Fibroblast of lung (primary cell): Measurements from ENCODE around the gene GDA. TPM values are rescaled to one million over a fixed set of nuclear protein-coding genes. Genes with fewer than 3 reads are reported as not detected.
"Not testable (repeated sequence)": the region's sequence is repeated elsewhere in the genome, so short reads cannot be mapped to it uniquely, and the experiment has no call there.

Experiments
- DNase-seq, 2 donors: peaks; one replicate each; pipeline versions ENCODE4 v3.0.0 to v3.0.0-alpha.2; 2010; ENCODE audit warnings: low read depth in 2 of 2
- H2AFZ ChIP-seq: 2 replicates; pipeline ENCODE4 v1.5.1; 2012; ENCODE audit warnings: low read length, control low read depth, inconsistent platforms
- H3K27ac ChIP-seq: 2 replicates; pipeline ENCODE4 v1.5.1; 2011; ENCODE audit warnings: low read length, control low read depth; ENCODE audit not compliant: insufficient read depth
- H3K27me3 ChIP-seq: 2 replicates; pipeline ENCODE4 v1.5.1; 2011; ENCODE audit warnings: mild to moderate bottlenecking, low read length; ENCODE audit not compliant: control insufficient read depth, insufficient read depth
- H3K36me3 ChIP-seq: 2 replicates; pipeline ENCODE4 v1.5.1; 2011; ENCODE audit warnings: low read length; ENCODE audit not compliant: control insufficient read depth, insufficient read depth
- H3K4me1 ChIP-seq: 2 replicates; pipeline ENCODE4 v1.5.1; 2011; ENCODE audit warnings: low read length; ENCODE audit not compliant: control insufficient read depth, insufficient read depth; ENCODE audit errors: extremely low read depth
- H3K4me2 ChIP-seq: 2 replicates; pipeline ENCODE4 v1.5.1; 2011; ENCODE audit warnings: low read length, control low read depth; ENCODE audit not compliant: insufficient read depth; ENCODE audit errors: extremely low read depth
- H3K4me3 ChIP-seq, 4 experiments: fragments of 200-600 bp in 1 of 4; sonication (generic) in 1 of 4; replicated peaks in 1 of 4; 2 replicates each; pipeline ENCODE4 v1.5.1; 2011 to 2016; ENCODE audit warnings: low read length in 4 of 4, low read depth in 3 of 4, mild to moderate bottlenecking in 3 of 4, control low read depth in 2 of 4, inconsistent platforms in 1 of 4, mixed read lengths in 1 of 4; ENCODE audit not compliant: insufficient read depth in 1 of 4; ENCODE audit errors: control extremely low read depth in 1 of 4
- H3K79me2 ChIP-seq: 2 replicates; pipeline ENCODE4 v1.5.1; 2012; ENCODE audit warnings: mild to moderate bottlenecking, low read length, inconsistent platforms; ENCODE audit not compliant: control insufficient read depth, insufficient read depth
- H3K9ac ChIP-seq: 2 replicates; pipeline ENCODE4 v1.5.1; 2011; ENCODE audit warnings: mild to moderate bottlenecking, low read length, control low read depth; ENCODE audit not compliant: insufficient read depth
- H3K9me3 ChIP-seq: 2 replicates; pipeline ENCODE4 v1.5.1; 2012; ENCODE audit warnings: low read depth, low read length; ENCODE audit not compliant: control insufficient read depth, insufficient read depth
- H4K20me1 ChIP-seq: 2 replicates; pipeline ENCODE4 v1.5.1; 2011; ENCODE audit warnings: low read length; ENCODE audit not compliant: control insufficient read depth, insufficient read depth; ENCODE audit errors: extremely low read depth
- EZH2 ChIP-seq: IDR thresholded peaks from 2 replicates; pipeline ENCODE4 v1.5.1; 2012; ENCODE audit warnings: low read length, control low read depth, mild to moderate bottlenecking; ENCODE audit errors: missing control alignments
- polyA plus RNA-seq, 2 donors: library from polyadenylated mRNA; depleted of rRNA in 1 of 2; stranded (reverse) in 1 of 2; unstranded in 1 of 2; fragments of >200 nt; gene quantifications; 2 replicates each; pipeline ENCODE4 v1.2.1, GENCODE V29; 2011 to 2012; ENCODE audit warnings: missing spikeins in 1 of 2
- total RNA-seq: library from RNA; depleted of rRNA; stranded (reverse); fragments of >200 nt; gene quantifications from 2 replicates; pipeline ENCODE4 v1.2.1, GENCODE V29; 2014
- TF ChIP-seq, protein P1 (sequence below), 2 donors: IDR thresholded peaks in 1 of 2; conservative IDR thresholded peaks in 1 of 2; 1 replicate in 1 of 2; 2 replicates in 1 of 2; pipeline ENCODE4 v1.5.1; 2011 to 2012; ENCODE audit warnings: low read length in 2 of 2, control low read depth in 1 of 2, inconsistent platforms in 1 of 2, low read depth in 1 of 2, mild to moderate bottlenecking in 1 of 2

GDA gene
- total and polyA plus RNA-seq, 2 donors (not counting 1 experiment from before 2014, with no cell fraction given), result not detected

DNA sequence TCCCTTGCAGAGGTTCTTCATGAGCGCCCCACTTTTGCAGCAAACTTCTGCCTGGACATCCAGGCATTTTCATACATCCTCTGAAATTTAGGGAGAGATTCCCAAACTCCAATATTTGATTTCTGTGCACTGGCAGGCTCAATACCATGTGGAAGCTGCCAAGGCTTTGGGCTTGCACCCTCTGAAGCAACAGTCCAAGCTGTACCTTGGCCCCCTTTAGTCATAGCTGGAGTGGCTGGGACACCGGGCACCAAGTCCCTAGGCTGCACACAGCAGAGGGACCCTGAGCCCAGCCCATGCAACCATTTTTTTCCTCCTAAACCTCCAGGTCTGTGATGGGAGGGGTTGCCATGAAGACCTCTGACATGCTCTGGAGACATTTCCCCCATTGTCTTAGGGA is 141.1 kb downstream of the GDA start:
- no peak overlapping the region for H3K9ac ChIP-seq
- no peaks in the 10 kb centered on the region for H3K36me3 ChIP-seq
- no peaks in the 10 kb centered on the region for H3K9me3 ChIP-seq
- H2AFZ ChIP-seq, result no peak overlapping the region
- H3K27ac ChIP-seq, result no peak overlapping the region
- no peaks in the 10 kb centered on the region for H4K20me1 ChIP-seq
- no peaks in the 10 kb centered on the region for H3K79me2 ChIP-seq
- no peak overlapping the region for H3K4me3 ChIP-seq
- H3K4me2 ChIP-seq, result no peak overlapping the region
- no peaks in the 10 kb centered on the region for H3K27me3 ChIP-seq
- TF ChIP-seq, protein P1, sequence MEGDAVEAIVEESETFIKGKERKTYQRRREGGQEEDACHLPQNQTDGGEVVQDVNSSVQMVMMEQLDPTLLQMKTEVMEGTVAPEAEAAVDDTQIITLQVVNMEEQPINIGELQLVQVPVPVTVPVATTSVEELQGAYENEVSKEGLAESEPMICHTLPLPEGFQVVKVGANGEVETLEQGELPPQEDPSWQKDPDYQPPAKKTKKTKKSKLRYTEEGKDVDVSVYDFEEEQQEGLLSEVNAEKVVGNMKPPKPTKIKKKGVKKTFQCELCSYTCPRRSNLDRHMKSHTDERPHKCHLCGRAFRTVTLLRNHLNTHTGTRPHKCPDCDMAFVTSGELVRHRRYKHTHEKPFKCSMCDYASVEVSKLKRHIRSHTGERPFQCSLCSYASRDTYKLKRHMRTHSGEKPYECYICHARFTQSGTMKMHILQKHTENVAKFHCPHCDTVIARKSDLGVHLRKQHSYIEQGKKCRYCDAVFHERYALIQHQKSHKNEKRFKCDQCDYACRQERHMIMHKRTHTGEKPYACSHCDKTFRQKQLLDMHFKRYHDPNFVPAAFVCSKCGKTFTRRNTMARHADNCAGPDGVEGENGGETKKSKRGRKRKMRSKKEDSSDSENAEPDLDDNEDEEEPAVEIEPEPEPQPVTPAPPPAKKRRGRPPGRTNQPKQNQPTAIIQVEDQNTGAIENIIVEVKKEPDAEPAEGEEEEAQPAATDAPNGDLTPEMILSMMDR (conservative IDR thresholded peaks at IDR 0.05 in 1 of 2, IDR thresholded peaks at IDR 0.05 in 1 of 2; ENCODE audit: low read depth in 1 of 2, low read length in 2 of 2), result no peak
- no peak for TF ChIP-seq EZH2
- DNase-seq, result no peak
- H3K4me1 ChIP-seq, result peaks cover 2% of the 10 kb centered on the region

DNA sequence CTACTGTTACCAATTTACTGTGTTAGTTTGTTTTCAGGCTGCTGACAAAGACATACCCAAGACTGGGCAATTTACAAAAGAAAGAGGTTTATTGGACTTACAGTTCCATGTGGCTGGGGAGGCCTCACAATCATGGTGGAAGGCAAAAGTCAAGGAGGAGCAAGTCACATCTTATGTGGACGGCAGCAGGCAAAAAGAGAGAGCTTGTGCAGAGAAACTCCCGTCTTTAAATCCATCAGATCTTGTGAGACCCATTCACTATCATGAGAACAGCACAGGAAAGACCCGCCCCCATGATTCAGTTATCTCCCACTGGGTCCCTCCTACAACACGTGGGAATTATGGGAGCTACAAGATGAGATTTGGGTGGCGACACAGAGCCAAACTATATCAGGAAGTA is 142.3 kb downstream of the GDA start:
- not testable (repeated sequence) for H3K4me3 ChIP-seq, DNase-seq, H3K36me3 ChIP-seq, H3K4me2 ChIP-seq, H3K9me3 ChIP-seq, H3K27ac ChIP-seq, H2AFZ ChIP-seq, H3K9ac ChIP-seq, H3K79me2 ChIP-seq, H3K4me1 ChIP-seq, H3K27me3 ChIP-seq, H4K20me1 ChIP-seq

DNA sequence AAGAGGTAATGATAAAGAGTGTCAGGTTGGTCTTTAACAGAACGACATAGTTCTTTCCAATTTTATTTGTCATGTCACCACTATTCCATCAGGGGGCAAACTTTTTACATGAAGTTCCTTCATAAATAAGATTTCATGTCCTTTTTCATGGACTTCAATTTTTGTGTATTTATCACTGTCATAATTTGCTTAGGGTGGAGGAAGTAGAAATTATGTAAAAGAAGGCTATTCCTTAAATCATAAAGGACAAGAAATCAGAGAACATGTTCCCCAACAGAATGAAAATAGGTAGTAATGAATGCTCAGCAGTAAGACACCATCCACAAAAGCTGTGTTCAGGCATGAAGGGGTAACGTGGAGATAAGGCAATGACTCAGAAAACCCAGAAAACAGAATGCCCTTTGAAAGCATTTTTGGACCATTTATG is 143.0 kb downstream of the GDA start:
- Histone ChIP-seq H3K36me3 (no peaks in the 10 kb centered on the region), H3K4me2 (no peak overlapping the region), H3K4me3 (no peak overlapping the region), H3K9ac (no peak overlapping the region), H3K4me1 (peaks cover 2% of the 10 kb centered on the region), H4K20me1 (no peaks in the 10 kb centered on the region), H3K27ac (no peak overlapping the region), H3K27me3 (no peaks in the 10 kb centered on the region), H2AFZ (no peak overlapping the region), H3K79me2 (no peaks in the 10 kb centered on the region), H3K9me3 (no peaks in the 10 kb centered on the region)
- TF ChIP-seq, protein P1 (conservative IDR thresholded peaks at IDR 0.05 in 1 of 2, IDR thresholded peaks at IDR 0.05 in 1 of 2; ENCODE audit: low read depth in 1 of 2, low read length in 2 of 2), result peak; percentile 5 to 51
- TF ChIP-seq EZH2, result no peak
- DNase-seq, result peak; percentile 68 to 75
